Breast epithelium (tissue), 4 donors: ENCODE measurements around the gene SYNJ2BP. TPM values are rescaled to one million over a fixed set of nuclear protein-coding genes. Genes with fewer than 3 reads are reported as not detected.

ENCODE experiments used
- DNase-seq, 2 donors: peaks; one replicate each; pipeline ENCODE4 v3.0.0-alpha.2; 2019; ENCODE audit warnings: low spot score in 2 of 2
- H3K27ac ChIP-seq, 2 donors: fragments of 200-600 bp; sonication (generic) in 1 of 2; one replicate each; pipeline ENCODE4 v1.5.1; 2016 to 2019; ENCODE audit warnings: mild to moderate bottlenecking in 1 of 2
- H3K27me3 ChIP-seq, 2 donors: fragments of 200-600 bp; sonication (generic) in 1 of 2; one replicate each; pipeline versions ENCODE4 v1.5.1 to v1.6.0; 2017 to 2019; ENCODE audit warnings: control low read depth in 1 of 2, mild to moderate bottlenecking in 1 of 2
- H3K36me3 ChIP-seq: fragments of 200-600 bp; one replicate; pipeline ENCODE4 v1.5.1; 2019
- H3K4me1 ChIP-seq, 2 donors: fragments of 200-600 bp; sonication (generic); one replicate each; pipeline ENCODE4 v1.5.1; 2016 to 2019; ENCODE audit warnings: control low read depth in 1 of 2
- H3K4me3 ChIP-seq, 3 donors: fragments of 200-600 bp; sonication (generic); 1 replicate in 2 of 3; 2 replicates in 1 of 3; pipeline ENCODE4 v1.5.1; 2016 to 2019; ENCODE audit warnings: mild to moderate bottlenecking in 3 of 3, moderate library complexity in 2 of 3
- H3K9me3 ChIP-seq, 2 donors: fragments of 200-600 bp; sonication (generic) in 1 of 2; one replicate each; pipeline ENCODE4 v1.5.1; 2016 to 2019; ENCODE audit warnings: control low read depth in 1 of 2
- POLR2A ChIP-seq: fragments of 450-650 bp; IDR thresholded peaks from one replicate; pipeline ENCODE4 v1.6.1; 2016; ENCODE audit warnings: antibody characterized with exemption, mild to moderate bottlenecking, moderate library complexity
- POLR2AphosphoS5 ChIP-seq, 3 donors: sonication (generic); formaldehyde crosslinking; IDR thresholded peaks; one replicate each; pipeline ENCODE4 v1.6.1; 2017; ENCODE audit warnings: antibody characterized with exemption in 3 of 3
- intact Hi-C: fragments of 100-400 bp; cut with DNase I; formaldehyde crosslinking; loops from one replicate; pipeline ENCODE4 v1.15.1; 2023; ENCODE audit warnings: low total_unique reads
- total RNA-seq, 3 donors: library from RNA; depleted of rRNA; stranded (reverse); fragments of >200 nt; gene quantifications; one replicate each; pipeline ENCODE4 v1.1.0, GENCODE V29; 2016
- TF ChIP-seq, protein P1 (sequence below), 3 donors: fragments of 450-650 bp; IDR thresholded peaks; one replicate each; pipeline ENCODE4 v1.5.1; 2016 to 2017; ENCODE audit warnings: antibody characterized with exemption in 3 of 3, mild to moderate bottlenecking in 3 of 3, moderate library complexity in 3 of 3

SYNJ2BP gene
- total RNA-seq, 3 donors from 2014 or later, result 14.2 to 26.2 (median 19.3) TPM

DNA sequence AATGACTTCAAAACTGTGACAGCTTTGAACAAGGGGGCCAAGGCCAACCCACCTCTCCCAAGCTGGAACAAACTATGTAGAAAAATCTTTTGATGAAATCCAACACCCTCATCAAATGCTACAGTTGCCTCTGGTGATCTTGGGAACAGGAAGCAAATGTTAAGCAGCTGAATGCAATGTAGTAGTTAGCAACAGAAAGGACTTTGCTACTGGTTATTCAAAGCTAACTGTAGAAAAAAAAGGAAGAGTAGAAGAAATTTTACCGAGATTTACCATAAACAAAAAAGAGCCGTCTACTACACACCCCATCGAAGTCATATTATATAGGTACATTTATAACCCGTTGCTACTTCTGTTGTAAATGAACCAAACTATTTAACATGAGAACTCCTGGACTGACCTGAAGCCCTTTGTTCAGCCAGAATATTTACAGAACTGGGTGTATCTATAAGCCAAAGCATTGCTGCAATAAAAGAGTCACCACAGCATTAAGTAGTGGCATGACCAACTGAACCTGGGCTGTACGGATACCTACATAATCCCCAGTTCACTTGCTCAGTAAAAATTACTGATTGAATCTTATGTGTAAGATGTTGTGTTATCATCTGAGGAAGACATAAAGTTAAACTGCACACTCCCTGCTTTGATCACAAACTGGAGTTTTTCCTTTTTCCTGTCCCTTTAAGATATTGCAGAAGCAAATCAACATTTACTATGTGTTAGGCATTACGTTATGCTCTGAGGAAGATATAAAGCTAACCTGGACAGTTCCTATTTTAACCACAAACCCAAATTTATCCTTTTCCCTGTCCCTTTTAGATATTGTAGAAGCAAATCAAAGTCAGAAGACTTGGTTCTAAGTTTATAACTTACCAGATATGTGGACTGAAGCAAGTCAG, 25.1 kb downstream of the SYNJ2BP start:
- Histone ChIP-seq H3K9me3 (no peaks in the 10 kb centered on the region), H3K27ac (no peak overlapping the region), H3K27me3 (no peaks in the 10 kb centered on the region), H3K4me1 (no peaks in the 10 kb centered on the region), H3K4me3 (no peak overlapping the region), H3K36me3 (no peaks in the 10 kb centered on the region)
- intact Hi-C loops, result no loop called here
- TF ChIP-seq, protein P1, sequence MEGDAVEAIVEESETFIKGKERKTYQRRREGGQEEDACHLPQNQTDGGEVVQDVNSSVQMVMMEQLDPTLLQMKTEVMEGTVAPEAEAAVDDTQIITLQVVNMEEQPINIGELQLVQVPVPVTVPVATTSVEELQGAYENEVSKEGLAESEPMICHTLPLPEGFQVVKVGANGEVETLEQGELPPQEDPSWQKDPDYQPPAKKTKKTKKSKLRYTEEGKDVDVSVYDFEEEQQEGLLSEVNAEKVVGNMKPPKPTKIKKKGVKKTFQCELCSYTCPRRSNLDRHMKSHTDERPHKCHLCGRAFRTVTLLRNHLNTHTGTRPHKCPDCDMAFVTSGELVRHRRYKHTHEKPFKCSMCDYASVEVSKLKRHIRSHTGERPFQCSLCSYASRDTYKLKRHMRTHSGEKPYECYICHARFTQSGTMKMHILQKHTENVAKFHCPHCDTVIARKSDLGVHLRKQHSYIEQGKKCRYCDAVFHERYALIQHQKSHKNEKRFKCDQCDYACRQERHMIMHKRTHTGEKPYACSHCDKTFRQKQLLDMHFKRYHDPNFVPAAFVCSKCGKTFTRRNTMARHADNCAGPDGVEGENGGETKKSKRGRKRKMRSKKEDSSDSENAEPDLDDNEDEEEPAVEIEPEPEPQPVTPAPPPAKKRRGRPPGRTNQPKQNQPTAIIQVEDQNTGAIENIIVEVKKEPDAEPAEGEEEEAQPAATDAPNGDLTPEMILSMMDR (IDR thresholded peaks at IDR 0.05), result no peak
- TF ChIP-seq POLR2AphosphoS5 (IDR thresholded peaks at IDR 0.05), result no peak
- no peak for TF ChIP-seq POLR2A
- DNase-seq, result no peak

DNA sequence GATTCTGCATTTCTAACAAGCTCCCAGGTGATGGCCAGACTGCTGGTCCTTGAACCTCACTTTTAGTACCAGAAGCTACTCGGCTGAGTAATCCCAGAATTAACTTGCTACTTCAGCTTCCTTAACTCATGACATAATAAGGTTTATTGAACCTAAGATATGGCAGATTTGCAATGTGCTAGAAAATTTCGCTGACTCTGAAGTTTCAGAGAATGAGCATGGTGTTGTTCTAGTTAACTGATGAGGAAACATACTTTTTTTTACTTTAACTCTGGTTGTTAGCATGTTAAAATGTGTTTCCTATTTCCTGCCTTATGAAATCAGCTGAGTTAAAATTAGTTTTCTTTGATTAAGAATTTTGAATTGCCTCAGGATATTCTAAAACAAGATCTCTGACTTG, 34.4 kb downstream of the SYNJ2BP start:
- no peaks in the 10 kb centered on the region for H3K36me3 ChIP-seq
- no peaks in the 10 kb centered on the region for H3K27me3 ChIP-seq
- TF ChIP-seq POLR2A, result no peak
- TF ChIP-seq POLR2AphosphoS5 (IDR thresholded peaks at IDR 0.05), result no peak
- TF ChIP-seq, protein P1 (IDR thresholded peaks at IDR 0.05), result no peak
- no peak overlapping the region for H3K4me3 ChIP-seq
- H3K9me3 ChIP-seq, result no peaks in the 10 kb centered on the region
- intact Hi-C loops, result no loop called here
- H3K4me1 ChIP-seq, result no peaks in the 10 kb centered on the region
- H3K27ac ChIP-seq, result no peak overlapping the region
- DNase-seq, result no peak

DNA sequence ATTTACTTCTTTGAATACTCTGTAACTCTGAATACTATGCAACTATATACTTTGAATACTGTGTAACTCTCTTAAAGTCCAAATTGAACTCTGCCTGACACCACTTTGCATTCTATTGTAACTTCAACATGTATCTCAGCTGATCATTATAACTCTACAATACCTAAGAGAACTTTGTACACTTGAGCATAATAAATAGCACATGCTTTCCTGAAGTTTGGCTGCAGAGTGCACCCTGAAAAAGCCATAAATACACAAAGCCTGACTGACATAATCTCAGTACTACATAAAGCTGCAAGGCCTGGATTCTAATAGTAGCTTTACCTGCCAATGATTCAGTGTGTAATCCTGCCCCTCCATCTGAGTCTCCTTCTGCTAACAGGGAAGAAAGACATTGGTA, 36.1 kb downstream of the SYNJ2BP start:
- no peak overlapping the region for H3K4me3 ChIP-seq
- no peak for TF ChIP-seq POLR2AphosphoS5 (IDR thresholded peaks at IDR 0.05)
- intact Hi-C loops, result no loop called here
- H3K27me3 ChIP-seq, result no peaks in the 10 kb centered on the region
- H3K4me1 ChIP-seq, result no peaks in the 10 kb centered on the region
- no peaks in the 10 kb centered on the region for H3K9me3 ChIP-seq
- no peak overlapping the region for H3K27ac ChIP-seq
- no peak for DNase-seq
- H3K36me3 ChIP-seq, result no peaks in the 10 kb centered on the region

DNA sequence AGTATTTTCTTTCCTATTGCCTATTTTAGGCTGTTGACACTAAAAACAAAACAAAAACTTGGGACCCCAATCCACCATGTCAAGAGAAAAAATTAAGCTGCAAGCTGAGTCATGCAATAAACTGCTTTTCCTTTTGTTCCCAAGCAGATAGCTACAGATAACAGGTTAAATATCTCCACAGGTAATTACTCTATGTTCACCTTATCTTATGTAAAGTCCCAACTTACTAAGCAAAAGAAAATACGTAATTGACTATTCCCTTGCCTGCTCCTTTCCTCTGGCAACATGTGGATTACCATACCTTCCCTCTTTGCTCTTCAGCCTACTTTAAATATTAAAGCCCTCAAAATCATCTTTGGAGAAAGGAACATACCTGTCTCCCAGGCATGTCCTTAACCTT, 38.2 kb downstream of the SYNJ2BP start:
- Histone ChIP-seq H3K27me3 (no peaks in the 10 kb centered on the region), H3K27ac (no peak overlapping the region), H3K9me3 (no peaks in the 10 kb centered on the region), H3K4me3 (no peak overlapping the region), H3K36me3 (peaks cover 8% of the 10 kb centered on the region), H3K4me1 (no peaks in the 10 kb centered on the region)
- DNase-seq, result no peak
- intact Hi-C loops, result no loop called here
- TF ChIP-seq POLR2AphosphoS5 (IDR thresholded peaks at IDR 0.05) (no peak), POLR2A (no peak)
- TF ChIP-seq, protein P1 (IDR thresholded peaks at IDR 0.05), result no peak

Other genes starting within 250 kb of the SYNJ2BP start
- 1 to 10 TPM in 1 of 3 donors, under 1 TPM in 1, not detected in 1; 0.59 to 1.8 TPM for gene SLC8A3, start 228.1 kb downstream of the SYNJ2BP start, total RNA-seq
- 10 to 100 TPM; 22.2 to 26.2 (median 25.2) TPM for gene COX16, start 57.4 kb downstream of the SYNJ2BP start, total RNA-seq
- under 1 TPM in 1 of 3 donors, not detected in 2; 0.16 TPM for gene ADAM21, start 35.1 kb upstream of the SYNJ2BP start, total RNA-seq
- 1 to 10 TPM; 3.4 to 4.4 (median 3.6) TPM for gene ADAM20, start 117.9 kb upstream of the SYNJ2BP start, total RNA-seq
- gene MED6, start 183.6 kb upstream of the SYNJ2BP start, total RNA-seq, result 10 to 100 TPM; 38.4 to 56.9 (median 45.6) TPM
- gene TTC9, start 224.8 kb upstream of the SYNJ2BP start, total RNA-seq, result 1 to 10 TPM in 2 of 3 donors, under 1 TPM in 1; 0.48 to 7.5 (median 3.9) TPM